Gastrocnemius medialis (tissue), 4 donors: ENCODE results near the gene PARP6. TPM values are rescaled to one million over a fixed set of nuclear protein-coding genes. Genes with fewer than 3 reads are reported as not detected.

ENCODE experiments used
- ATAC-seq, 2 donors: fragments of 150-250 bp; one replicate each; pipeline ENCODE4 v1.9.1; 2016
- DNase-seq, 2 donors: peaks; one replicate each; pipeline ENCODE4 v3.0.0-alpha.2; 2019
- H3K27ac ChIP-seq, 4 donors: fragments of 200-600 bp; sonication (generic); 1 replicate in 1 of 4; 2 replicates in 3 of 4; pipeline ENCODE4 v1.5.1; 2016 to 2018; ENCODE audit warnings: mild to moderate bottlenecking in 2 of 4, moderate library complexity in 1 of 4
- H3K27me3 ChIP-seq, 3 donors: fragments of 200-600 bp; sonication (generic) in 2 of 3; 1 replicate in 1 of 3; 2 replicates in 2 of 3; pipeline versions ENCODE4 v1.5.1 to v1.6.0; 2016 to 2019; ENCODE audit warnings: mild to moderate bottlenecking in 1 of 3, moderate library complexity in 1 of 3
- H3K36me3 ChIP-seq, 2 donors: fragments of 200-600 bp; sonication (generic) in 1 of 2; one replicate each; pipeline ENCODE4 v1.5.1; 2017 to 2018
- H3K4me1 ChIP-seq, 2 donors: fragments of 200-600 bp; sonication (generic) in 1 of 2; one replicate each; pipeline ENCODE4 v1.5.1; 2016 to 2017; ENCODE audit warnings: mild to moderate bottlenecking in 2 of 2
- H3K4me3 ChIP-seq, 4 donors: fragments of 200-600 bp; sonication (generic) in 3 of 4; 1 replicate in 1 of 4; 2 replicates in 3 of 4; pipeline ENCODE4 v1.5.1; 2016 to 2019; ENCODE audit warnings: mild to moderate bottlenecking in 2 of 4
- H3K9me3 ChIP-seq, 3 donors: fragments of 200-600 bp; sonication (generic) in 2 of 3; 1 replicate in 1 of 3; 2 replicates in 2 of 3; pipeline ENCODE4 v1.5.1; 2016 to 2019
- CTCF ChIP-seq, 5 experiments: fragments of 450-650 bp in 3 of 5; fragments of 200-600 bp in 2 of 5; sonication (generic) in 2 of 5; IDR thresholded peaks in 4 of 5; conservative IDR thresholded peaks in 1 of 5; 1 replicate in 4 of 5; 2 replicates in 1 of 5; pipeline ENCODE4 v1.5.1; 2016 to 2019; ENCODE audit warnings: antibody characterized with exemption in 5 of 5, mild to moderate bottlenecking in 3 of 5, moderate library complexity in 3 of 5
- POLR2A ChIP-seq, 2 donors: fragments of 450-650 bp; IDR thresholded peaks; one replicate each; pipeline ENCODE4 v1.6.1; 2017; ENCODE audit warnings: antibody characterized with exemption in 2 of 2, mild to moderate bottlenecking in 2 of 2, moderate library complexity in 2 of 2
- in situ Hi-C, 4 donors: fragments of 200-750 bp; cut with MboI; loops; one replicate each; pipeline versions ENCODE4 v1.15.0 to v1.8.0; 2017; ENCODE audit warnings: low sequenced_read_pairs in 4 of 4
- intact Hi-C: fragments of 100-400 bp; cut with DNase I; formaldehyde crosslinking; loops from one replicate; pipeline ENCODE4 v1.15.1; 2023; ENCODE audit warnings: low total_unique reads
- total RNA-seq, 4 donors: library from RNA; depleted of rRNA; stranded (reverse); fragments of >200 nt; gene quantifications; one replicate each; pipeline versions ENCODE4 v1.1.0 to v1.2.3, GENCODE V29; 2016

PARP6 gene
- total RNA-seq, 4 donors from 2014 or later = 51.7 to 84.7 (median 66.9) TPM

- H3K27ac ChIP-seq = no peak overlapping the region
- ATAC-seq (no peak), DNase-seq (no peak)
- intact Hi-C loops (no loop called here), in situ Hi-C loops (no loop called here)
- H3K27me3 ChIP-seq = no peaks in the 10 kb centered on the region
- no peaks in the 10 kb centered on the region for H3K9me3 ChIP-seq
- TF ChIP-seq CTCF (IDR thresholded peaks at IDR 0.05 in 4 of 5, conservative IDR thresholded peaks at IDR 0.05 in 1 of 5) (no peak), POLR2A (IDR thresholded peaks at IDR 0.05) (no peak)
- peaks cover 1 to 6% of the 10 kb centered on the region in 2 donors for H3K4me1 ChIP-seq
- H3K36me3 ChIP-seq = peaks cover 7 to 88% of the 10 kb centered on the region in 2 donors
- no peak overlapping the region for H3K4me3 ChIP-seq
These were observed 7.3 kb downstream of the PARP6 start for GRCh38 chr15:72265031-72265430.

DNA sequence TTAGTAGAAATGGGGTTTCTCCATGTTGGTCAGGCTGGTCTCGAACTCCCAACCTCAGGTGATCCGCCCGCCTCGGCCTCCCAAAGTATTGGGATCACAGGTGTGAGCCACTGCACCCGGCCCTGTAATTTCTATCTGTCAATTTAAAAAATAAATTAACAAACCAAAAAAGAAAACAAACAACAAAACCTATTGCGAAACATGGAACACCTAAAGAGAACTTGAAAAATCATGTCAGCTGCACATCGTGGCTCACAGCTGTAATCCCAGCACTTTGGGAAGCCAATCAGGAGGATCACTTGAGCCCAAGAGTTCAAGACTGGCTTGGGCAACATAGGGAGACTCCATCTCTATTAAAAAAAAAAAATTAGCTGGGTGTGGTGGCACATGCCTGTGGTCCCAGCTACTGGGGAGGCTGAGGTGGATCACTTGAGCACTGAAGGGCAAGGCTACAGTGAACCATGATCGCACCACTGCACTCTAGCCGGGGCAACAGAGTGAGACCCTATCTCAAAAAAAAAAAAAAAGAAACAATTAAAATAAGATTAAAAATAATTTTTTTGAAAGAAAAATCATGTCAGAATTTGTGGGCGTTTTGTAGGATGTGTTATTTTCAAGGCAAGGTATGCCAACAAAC, 19.6 kb downstream of the PARP6 start:
- peaks cover 7 to 96% of the 10 kb centered on the region in 2 donors for H3K36me3 ChIP-seq
- no peak for TF ChIP-seq CTCF (IDR thresholded peaks at IDR 0.05 in 4 of 5, conservative IDR thresholded peaks at IDR 0.05 in 1 of 5)
- TF ChIP-seq POLR2A (IDR thresholded peaks at IDR 0.05) = no peak
- no peak overlapping the region for H3K4me3 ChIP-seq
- no peak overlapping the region for H3K27ac ChIP-seq
- DNase-seq (no peak), ATAC-seq (no peak)
- no peaks in the 10 kb centered on the region for H3K4me1 ChIP-seq
- in situ Hi-C loops (no loop called here), intact Hi-C loops (no loop called here)
- no peaks in the 10 kb centered on the region for H3K27me3 ChIP-seq
- H3K9me3 ChIP-seq = no peaks in the 10 kb centered on the region

GRCh38 chr15:72249142-72249810, 23.1 kb downstream of the PARP6 start:
- intact Hi-C loops = no loop called here
- in situ Hi-C loops = no loop called here
- ATAC-seq = no peak
- H3K4me3 ChIP-seq = no peak overlapping the region
- no peaks in the 10 kb centered on the region for H3K27me3 ChIP-seq
- H3K27ac ChIP-seq = no peak overlapping the region
- H3K36me3 ChIP-seq = peaks cover 0 to 85% of the 10 kb centered on the region in 2 donors
- DNase-seq = no peak
- TF ChIP-seq CTCF (IDR thresholded peaks at IDR 0.05 in 4 of 5, conservative IDR thresholded peaks at IDR 0.05 in 1 of 5) (no peak), POLR2A (IDR thresholded peaks at IDR 0.05) (no peak)
- no peaks in the 10 kb centered on the region for H3K9me3 ChIP-seq
- no peaks in the 10 kb centered on the region for H3K4me1 ChIP-seq

GRCh38 chr15:72248514-72248913, 23.8 kb downstream of the PARP6 start:
- intact Hi-C loops = no loop called here
- ATAC-seq (no peak), DNase-seq (no peak)
- Histone ChIP-seq H3K4me1 (no peaks in the 10 kb centered on the region), H3K9me3 (no peaks in the 10 kb centered on the region), H3K4me3 (no peak overlapping the region), H3K36me3 (peaks cover 0 to 85% of the 10 kb centered on the region in 2 donors), H3K27me3 (no peaks in the 10 kb centered on the region), H3K27ac (no peak overlapping the region)
- TF ChIP-seq POLR2A (IDR thresholded peaks at IDR 0.05) (no peak), CTCF (IDR thresholded peaks at IDR 0.05 in 4 of 5, conservative IDR thresholded peaks at IDR 0.05 in 1 of 5) (no peak)
- in situ Hi-C loops = no loop called here
